Endothelial cell of umbilical vein (primary cell): ENCODE measurements around the gene SLC25A21. TPM values are rescaled to one million over a fixed set of nuclear protein-coding genes. Genes with fewer than 3 reads are reported as not detected.

Experiments
- BruUV-seq: library from RNA; stranded (reverse); fragments of 400-500 nt; replicated peaks from 2 replicates; lab custom pipeline; 2021; lab: Mats Ljungman, UMichigan
- CTCF ChIA-PET: fragments of 300-600, 350-600 bp; sonication (Branson Sonifier 250); formaldehyde crosslinking; loops from one replicate; lab custom pipeline; 2021; ENCODE audit warnings: antibody characterized with exemption, inconsistent platforms; lab: Charles Lee
- POLR2A ChIA-PET: fragments of 300-600, 350-600 bp; sonication (Branson Sonifier 250); formaldehyde crosslinking; loops from one replicate; lab custom pipeline; 2021; ENCODE audit warnings: antibody characterized with exemption, inconsistent platforms; lab: Charles Lee
- DNase-seq: peaks from one replicate; pipeline ENCODE4 v3.0.0-alpha.2; 2011; ENCODE audit warnings: low read depth, low spot score
- FAIRE-seq: peaks from 2 replicates; lab custom pipeline; 2011; peaks lifted over from hg19 to GRCh38; lab: Jason Lieb, UNC
- H2AFZ ChIP-seq: 2 replicates; pipeline ENCODE4 v1.6.0; 2012; ENCODE audit warnings: low read depth, low read length, control low read depth, inconsistent platforms
- H3K27ac ChIP-seq: 2 replicates; pipeline ENCODE4 v1.5.1; 2011; ENCODE audit warnings: low read depth, mild to moderate bottlenecking, control low read depth, low read length, moderate library complexity; ENCODE audit not compliant: insufficient read depth
- H3K27me3 ChIP-seq, 2 experiments: 2 replicates each; pipeline versions ENCODE4 v1.6.0 to v1.6.1; 2011; ENCODE audit warnings: low read length in 2 of 2, mixed read lengths in 1 of 2; ENCODE audit not compliant: control insufficient read depth in 2 of 2, insufficient read depth in 2 of 2
- H3K36me3 ChIP-seq, 2 experiments: 2 replicates in 1 of 2; 3 replicates in 1 of 2; pipeline ENCODE4 v1.5.1; 2011; ENCODE audit warnings: low read length in 2 of 2, mild to moderate bottlenecking in 1 of 2, moderate library complexity in 1 of 2; ENCODE audit not compliant: control insufficient read depth in 2 of 2, insufficient read depth in 2 of 2; ENCODE audit errors: extremely low read depth in 1 of 2
- H3K4me1 ChIP-seq: 3 replicates; pipeline ENCODE4 v1.5.1; 2011; ENCODE audit warnings: mild to moderate bottlenecking, low read length; ENCODE audit not compliant: control insufficient read depth, insufficient read depth; ENCODE audit errors: extremely low read depth
- H3K4me2 ChIP-seq: 2 replicates; pipeline ENCODE4 v1.6.1; 2011; ENCODE audit warnings: low read length, control low read depth, mixed read lengths; ENCODE audit not compliant: insufficient read depth
- H3K4me3 ChIP-seq, 3 experiments: fragments of 200-600 bp in 1 of 3; sonication (generic), shearing (Covaris generic) in 1 of 3; replicated peaks in 1 of 3; 2 replicates each; pipeline ENCODE4 v1.5.1; 2011 to 2016; ENCODE audit warnings: control low read depth in 3 of 3, low read length in 3 of 3, mild to moderate bottlenecking in 2 of 3, inconsistent platforms in 1 of 3, low read depth in 1 of 3, moderate library complexity in 1 of 3; ENCODE audit not compliant: insufficient read depth in 1 of 3
- H3K79me2 ChIP-seq: 2 replicates; pipeline ENCODE4 v1.6.0; 2012; ENCODE audit warnings: low read length, inconsistent platforms; ENCODE audit not compliant: control insufficient read depth, insufficient read depth
- H3K9ac ChIP-seq: replicated peaks from 2 replicates; pipeline ENCODE3; 2011; ENCODE audit warnings: low read length, control low read depth; ENCODE audit not compliant: insufficient read depth; ENCODE audit errors: extremely low read depth
- H3K9me1 ChIP-seq: replicated peaks from 3 replicates; pipeline ENCODE4 v1.6.0; 2011; ENCODE audit warnings: mild to moderate bottlenecking, low read length; ENCODE audit not compliant: control insufficient read depth, insufficient read depth; ENCODE audit errors: extremely low read depth
- H3K9me3 ChIP-seq: replicated peaks from 2 replicates; pipeline ENCODE4 v1.5.1; 2012; ENCODE audit warnings: low read length, inconsistent platforms; ENCODE audit not compliant: control insufficient read depth, insufficient read depth
- H4K20me1 ChIP-seq: replicated peaks from 2 replicates; pipeline ENCODE3; 2011; ENCODE audit warnings: mild to moderate bottlenecking, low read length; ENCODE audit not compliant: control insufficient read depth, insufficient read depth; ENCODE audit errors: extremely low read depth
- CTCF ChIP-seq, 2 donors: IDR thresholded peaks; 1 replicate in 1 of 2; 2 replicates in 1 of 2; pipeline ENCODE4 v1.5.1; 2011; ENCODE audit warnings: low read length in 2 of 2, mild to moderate bottlenecking in 2 of 2, moderate library complexity in 2 of 2, control low read depth in 1 of 2, inconsistent platforms in 1 of 2, low read depth in 1 of 2; ENCODE audit not compliant: insufficient read depth in 1 of 2; ENCODE audit errors: extremely low read depth in 1 of 2
- EZH2 ChIP-seq: IDR thresholded peaks from 2 replicates; pipeline ENCODE4 v1.6.1; 2012; ENCODE audit warnings: borderline replicate concordance, low read depth, mild to moderate bottlenecking, moderate library complexity, low read length, inconsistent platforms; ENCODE audit not compliant: severe bottlenecking
- FOS ChIP-seq: IDR thresholded peaks from 2 replicates; pipeline ENCODE4 v1.6.1; 2011; ENCODE audit warnings: mild to moderate bottlenecking, low read length, moderate library complexity, borderline replicate concordance; ENCODE audit not compliant: insufficient read depth
- GATA2 ChIP-seq: IDR thresholded peaks from 2 replicates; pipeline ENCODE4 v1.7.0; 2011; ENCODE audit warnings: low read depth, mild to moderate bottlenecking, moderate library complexity, mixed read lengths, low read length; ENCODE audit not compliant: insufficient read length, insufficient read depth
- JUN ChIP-seq: IDR thresholded peaks from 2 replicates; pipeline ENCODE4 v1.6.1; 2011; ENCODE audit warnings: borderline replicate concordance, low read depth; ENCODE audit not compliant: insufficient read length, insufficient read depth
- MYC ChIP-seq: IDR thresholded peaks from one replicate; pipeline ENCODE4 v1.6.1; 2011; ENCODE audit warnings: mild to moderate bottlenecking, low read depth, low read length
- POLR2A ChIP-seq: IDR thresholded peaks from 2 replicates; pipeline ENCODE4 v1.6.1; 2012; ENCODE audit warnings: low read depth, mild to moderate bottlenecking, control low read depth, low read length
- POLR2AphosphoS5 ChIP-seq: IDR thresholded peaks from 2 replicates; pipeline ENCODE4 v1.6.1; 2012; ENCODE audit warnings: low read depth, mild to moderate bottlenecking, control low read depth, low read length, moderate library complexity; ENCODE audit not compliant: insufficient read depth
- dilution Hi-C: fragments of 300-500 bp; cut with MboI; formaldehyde crosslinking; loops from one replicate; pipeline ENCODE4 v1.15.0; 2019; ENCODE audit warnings: low sequenced_read_pairs; ENCODE audit not compliant: extremely low pct_ligation_motif_present
- intact Hi-C: fragments of 100-400 bp; cut with micrococcal nuclease; formaldehyde crosslinking; loops from one replicate; pipeline ENCODE4 v1.10.0; 2022
- polyA plus RNA-seq, 4 experiments: library from polyadenylated mRNA; depleted of rRNA in 3 of 4; stranded (reverse) in 3 of 4; unstranded in 1 of 4; fragments of >200 nt; gene quantifications; 2 replicates each; pipeline versions ENCODE4 v1.2.1 to v1.2.3, GENCODE V29; 2011 to 2012; ENCODE audit warnings: missing spikeins in 1 of 4
- total RNA-seq: library from RNA; stranded (reverse); gene quantifications from 2 replicates; pipeline ENCODE4 v1.2.3, GENCODE V29; 2021
- TF ChIP-seq, protein P1 (sequence below): IDR thresholded peaks from 2 replicates; pipeline ENCODE4 v1.6.1; 2011; ENCODE audit not compliant: insufficient read depth, insufficient read length

The SLC25A21 gene
- total and polyA plus RNA-seq, 2 donors (not counting 3 experiments of a cell fraction or from before 2014, with no cell fraction given), result 0.98 to 1.4 TPM

- no TSS peak for BruUV-seq
- Histone ChIP-seq H3K4me2 (no peak overlapping the region), H2AFZ (no peak overlapping the region), H3K4me3 (no peak overlapping the region), H3K4me1 (peaks cover 12% of the 10 kb centered on the region), H3K9ac (no peak overlapping the region), H4K20me1 (no peaks in the 10 kb centered on the region), H3K79me2 (no peaks in the 10 kb centered on the region), H3K9me3 (no peaks in the 10 kb centered on the region), H3K36me3 (no peaks in the 10 kb centered on the region), H3K27me3 (peaks cover 0 to 3% of the 10 kb centered on the region in 2 experiments), H3K27ac (no peak overlapping the region), H3K9me1 (no peaks in the 10 kb centered on the region)
- intact Hi-C loops, result loop anchor here (5.0 kb wide), 1 partner anchor 62 kb away; no protein-coding TSS in a partner anchor
- CTCF ChIA-PET, result interaction anchor here (1.1 kb wide), 1 partner anchor 20 kb away, joined by 4 read pairs; no protein-coding TSS in a partner anchor
- DNase-seq (no peak), FAIRE-seq (no peak)
- POLR2A ChIA-PET, result no interaction called here
- no peak for TF ChIP-seq POLR2AphosphoS5
- TF ChIP-seq POLR2A, result no peak
- TF ChIP-seq MYC, result no peak
- TF ChIP-seq JUN, result no peak
- TF ChIP-seq EZH2, result no peak
- no peak for TF ChIP-seq CTCF (IDR thresholded peaks at IDR 0.05; ENCODE audit: extremely low read depth in 1 of 2, insufficient read depth in 1 of 2, low read depth in 1 of 2, low read length in 2 of 2)
- no peak for TF ChIP-seq FOS
- TF ChIP-seq GATA2, result no peak
- TF ChIP-seq, protein P1, sequence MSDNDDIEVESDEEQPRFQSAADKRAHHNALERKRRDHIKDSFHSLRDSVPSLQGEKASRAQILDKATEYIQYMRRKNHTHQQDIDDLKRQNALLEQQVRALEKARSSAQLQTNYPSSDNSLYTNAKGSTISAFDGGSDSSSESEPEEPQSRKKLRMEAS, result no peak
- dilution Hi-C loops, result no loop called here
Observed at GRCh38 chr14:37170237-37170636, 2.2 kb downstream of the SLC25A21 start.
